HEK293 (cell line): ENCODE data around the gene TTC13.

ENCODE experiments used
- TCF7L2 ChIP-seq: IDR thresholded peaks from 2 replicates; pipeline ENCODE4 v1.6.1; 2011; ENCODE audit warnings: low read depth, mild to moderate bottlenecking, inconsistent platforms, low read length, moderate library complexity, borderline replicate concordance
- ZNF23 ChIP-seq: fragments of 450-650 bp; formaldehyde crosslinking; IDR thresholded peaks from 2 replicates; pipeline ENCODE4 v1.5.1; 2016; ENCODE audit warnings: missing biosample characterization, missing genetic modification characterization, borderline replicate concordance
- ZNF843 ChIP-seq: fragments of 450-650 bp; formaldehyde crosslinking; IDR thresholded peaks from 2 replicates; pipeline ENCODE4 v1.5.1; 2016; ENCODE audit warnings: missing biosample characterization, missing genetic modification characterization
- ZSCAN16 ChIP-seq: fragments of 450-650 bp; formaldehyde crosslinking; IDR thresholded peaks from 2 replicates; pipeline ENCODE4 v1.5.1; 2016; ENCODE audit warnings: missing biosample characterization, missing genetic modification characterization
- TF ChIP-seq, protein P1 (sequence below): sonication (generic); formaldehyde crosslinking; IDR thresholded peaks from 2 replicates; pipeline ENCODE4 v1.8.1; 2022; ENCODE audit warnings: mild to moderate bottlenecking, moderate library complexity, missing genetic modification reagents
- TF ChIP-seq, protein P2 (sequence below): fragments of 450-650 bp; formaldehyde crosslinking; IDR thresholded peaks from 2 replicates; pipeline ENCODE4 v1.5.1; 2016; ENCODE audit warnings: missing biosample characterization, missing genetic modification characterization

DNA sequence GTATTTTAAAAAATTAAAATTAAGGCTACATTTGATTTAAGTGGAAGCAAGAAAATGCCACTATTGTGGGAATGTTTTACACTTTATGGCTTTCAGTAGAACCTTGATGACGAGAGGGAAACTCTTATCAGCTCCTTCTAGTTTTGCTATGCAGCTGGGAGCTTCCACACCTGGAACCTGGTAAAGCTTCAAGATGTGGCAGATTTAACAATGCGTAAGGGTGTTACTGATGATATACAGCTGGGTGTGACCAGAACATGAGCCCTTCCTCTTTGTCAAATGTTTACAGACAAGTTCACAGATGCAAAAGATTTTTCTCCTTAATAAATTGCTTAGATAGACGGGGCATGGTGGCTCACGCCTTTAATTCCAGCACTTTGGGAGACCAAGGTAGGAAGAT lies 20.3 kb downstream of the TTC13 start:
- TF ChIP-seq TCF7L2: no peak
- TF ChIP-seq ZNF843 (tag by site-specific recombination): no peak
- TF ChIP-seq ZNF23 (tag by site-specific recombination): no peak
- TF ChIP-seq, protein P1, sequence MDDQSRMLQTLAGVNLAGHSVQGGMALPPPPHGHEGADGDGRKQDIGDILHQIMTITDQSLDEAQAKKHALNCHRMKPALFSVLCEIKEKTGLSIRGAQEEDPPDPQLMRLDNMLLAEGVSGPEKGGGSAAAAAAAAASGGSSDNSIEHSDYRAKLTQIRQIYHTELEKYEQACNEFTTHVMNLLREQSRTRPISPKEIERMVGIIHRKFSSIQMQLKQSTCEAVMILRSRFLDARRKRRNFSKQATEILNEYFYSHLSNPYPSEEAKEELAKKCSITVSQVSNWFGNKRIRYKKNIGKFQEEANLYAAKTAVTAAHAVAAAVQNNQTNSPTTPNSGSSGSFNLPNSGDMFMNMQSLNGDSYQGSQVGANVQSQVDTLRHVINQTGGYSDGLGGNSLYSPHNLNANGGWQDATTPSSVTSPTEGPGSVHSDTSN (CRISPR knock-in tag): no peak
- TF ChIP-seq, protein P2, sequence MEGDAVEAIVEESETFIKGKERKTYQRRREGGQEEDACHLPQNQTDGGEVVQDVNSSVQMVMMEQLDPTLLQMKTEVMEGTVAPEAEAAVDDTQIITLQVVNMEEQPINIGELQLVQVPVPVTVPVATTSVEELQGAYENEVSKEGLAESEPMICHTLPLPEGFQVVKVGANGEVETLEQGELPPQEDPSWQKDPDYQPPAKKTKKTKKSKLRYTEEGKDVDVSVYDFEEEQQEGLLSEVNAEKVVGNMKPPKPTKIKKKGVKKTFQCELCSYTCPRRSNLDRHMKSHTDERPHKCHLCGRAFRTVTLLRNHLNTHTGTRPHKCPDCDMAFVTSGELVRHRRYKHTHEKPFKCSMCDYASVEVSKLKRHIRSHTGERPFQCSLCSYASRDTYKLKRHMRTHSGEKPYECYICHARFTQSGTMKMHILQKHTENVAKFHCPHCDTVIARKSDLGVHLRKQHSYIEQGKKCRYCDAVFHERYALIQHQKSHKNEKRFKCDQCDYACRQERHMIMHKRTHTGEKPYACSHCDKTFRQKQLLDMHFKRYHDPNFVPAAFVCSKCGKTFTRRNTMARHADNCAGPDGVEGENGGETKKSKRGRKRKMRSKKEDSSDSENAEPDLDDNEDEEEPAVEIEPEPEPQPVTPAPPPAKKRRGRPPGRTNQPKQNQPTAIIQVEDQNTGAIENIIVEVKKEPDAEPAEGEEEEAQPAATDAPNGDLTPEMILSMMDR: no peak
- no peak for TF ChIP-seq ZSCAN16
